ENCODE data around the gene LRRC8D. TPM values are rescaled to one million over a fixed set of nuclear protein-coding genes. Genes with fewer than 3 reads are reported as not detected.

The LRRC8D gene
- total RNA-seq, 1 donor from 2014 or later: 30.6 TPM

DNA sequence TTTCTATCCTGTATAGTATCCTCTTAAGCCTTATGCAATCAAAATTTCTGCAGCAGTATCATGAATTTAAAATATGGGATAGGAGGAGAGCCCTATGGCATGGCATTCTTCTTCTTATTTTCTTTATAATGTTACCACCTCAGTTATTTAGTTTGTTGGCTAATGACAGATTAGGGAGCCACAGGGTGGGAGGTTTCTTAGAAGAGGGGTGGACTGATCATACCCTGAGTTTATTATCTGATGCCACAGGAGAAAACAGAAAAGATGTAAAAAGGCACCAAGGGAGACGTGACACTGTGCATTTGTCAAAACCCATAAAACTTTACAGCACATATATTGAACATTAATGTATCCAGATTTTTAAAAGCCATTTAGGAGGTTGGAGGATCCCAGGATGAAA is 66.9 kb downstream of the LRRC8D start:
- TF ChIP-seq, protein P1, sequence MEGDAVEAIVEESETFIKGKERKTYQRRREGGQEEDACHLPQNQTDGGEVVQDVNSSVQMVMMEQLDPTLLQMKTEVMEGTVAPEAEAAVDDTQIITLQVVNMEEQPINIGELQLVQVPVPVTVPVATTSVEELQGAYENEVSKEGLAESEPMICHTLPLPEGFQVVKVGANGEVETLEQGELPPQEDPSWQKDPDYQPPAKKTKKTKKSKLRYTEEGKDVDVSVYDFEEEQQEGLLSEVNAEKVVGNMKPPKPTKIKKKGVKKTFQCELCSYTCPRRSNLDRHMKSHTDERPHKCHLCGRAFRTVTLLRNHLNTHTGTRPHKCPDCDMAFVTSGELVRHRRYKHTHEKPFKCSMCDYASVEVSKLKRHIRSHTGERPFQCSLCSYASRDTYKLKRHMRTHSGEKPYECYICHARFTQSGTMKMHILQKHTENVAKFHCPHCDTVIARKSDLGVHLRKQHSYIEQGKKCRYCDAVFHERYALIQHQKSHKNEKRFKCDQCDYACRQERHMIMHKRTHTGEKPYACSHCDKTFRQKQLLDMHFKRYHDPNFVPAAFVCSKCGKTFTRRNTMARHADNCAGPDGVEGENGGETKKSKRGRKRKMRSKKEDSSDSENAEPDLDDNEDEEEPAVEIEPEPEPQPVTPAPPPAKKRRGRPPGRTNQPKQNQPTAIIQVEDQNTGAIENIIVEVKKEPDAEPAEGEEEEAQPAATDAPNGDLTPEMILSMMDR (IDR thresholded peaks at IDR 0.05; ENCODE audit: insufficient read depth, low read length, poor library complexity, severe bottlenecking): no peak
- Histone ChIP-seq H3K36me3 (ENCODE audit: control insufficient read depth, insufficient read depth, low read length) (no peaks in the 10 kb centered on the region), H3K4me3 (ENCODE audit: low read depth, low read length) (no peak overlapping the region), H3K27me3 (ENCODE audit: control insufficient read depth, insufficient read depth, low read length) (no peaks in the 10 kb centered on the region)
- no peak for DNase-seq (ENCODE audit: low read depth)

DNA sequence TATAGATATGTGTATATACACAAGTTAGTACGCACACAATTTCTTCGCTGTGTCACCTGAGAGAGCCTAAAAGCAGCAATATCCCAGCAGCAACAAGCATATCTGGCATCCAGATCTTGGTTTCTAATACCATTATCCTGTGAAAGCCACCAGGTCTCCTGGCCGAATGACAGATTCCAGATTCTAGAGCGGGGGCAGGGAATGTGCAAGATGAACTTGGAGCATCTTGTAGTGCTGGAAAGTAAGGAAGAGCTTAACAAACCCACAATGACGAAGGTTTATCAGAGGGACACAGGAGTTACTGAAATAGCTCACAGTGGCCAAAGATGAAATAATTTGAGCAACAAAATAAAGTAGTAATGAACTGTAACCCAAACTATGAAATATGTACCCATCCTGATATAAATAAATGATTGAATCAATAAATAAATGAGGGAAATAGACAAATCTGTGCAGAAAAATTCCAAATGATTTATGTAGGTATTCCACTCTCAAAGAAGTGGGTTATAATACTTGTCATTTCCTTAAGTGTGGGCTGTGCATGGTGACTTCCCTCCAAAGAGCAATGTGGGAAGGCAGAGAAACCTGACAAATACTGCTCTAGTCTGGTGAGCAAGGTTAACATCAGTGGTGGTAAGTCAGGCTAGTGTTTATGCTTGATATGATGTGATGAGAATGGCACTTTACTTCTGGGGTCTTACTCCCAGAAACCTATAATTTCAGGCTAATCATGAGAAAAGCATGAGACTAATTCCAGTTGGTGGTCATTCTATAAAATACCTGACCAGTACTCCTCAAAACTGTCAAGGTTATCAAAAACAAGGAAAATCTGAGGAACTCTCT is 67.9 kb downstream of the LRRC8D start:
- no peak for DNase-seq (ENCODE audit: low read depth)
- TF ChIP-seq, protein P1 (IDR thresholded peaks at IDR 0.05; ENCODE audit: insufficient read depth, low read length, poor library complexity, severe bottlenecking): no peak
- no peaks in the 10 kb centered on the region for H3K27me3 ChIP-seq (ENCODE audit: control insufficient read depth, insufficient read depth, low read length)

GRCh38 chr1:89889323-89889615 is 68.4 kb downstream of the LRRC8D start:
- TF ChIP-seq, protein P1 (IDR thresholded peaks at IDR 0.05; ENCODE audit: insufficient read depth, low read length, poor library complexity, severe bottlenecking): no peak
- no peaks in the 10 kb centered on the region for H3K36me3 ChIP-seq (ENCODE audit: control insufficient read depth, insufficient read depth, low read length)

More for the DNA sequence above, 67.9 kb downstream of the LRRC8D start:
- H3K4me3 ChIP-seq (ENCODE audit: low read depth, low read length): no peak overlapping the region
- H3K36me3 ChIP-seq (ENCODE audit: control insufficient read depth, insufficient read depth, low read length): no peaks in the 10 kb centered on the region

DNA sequence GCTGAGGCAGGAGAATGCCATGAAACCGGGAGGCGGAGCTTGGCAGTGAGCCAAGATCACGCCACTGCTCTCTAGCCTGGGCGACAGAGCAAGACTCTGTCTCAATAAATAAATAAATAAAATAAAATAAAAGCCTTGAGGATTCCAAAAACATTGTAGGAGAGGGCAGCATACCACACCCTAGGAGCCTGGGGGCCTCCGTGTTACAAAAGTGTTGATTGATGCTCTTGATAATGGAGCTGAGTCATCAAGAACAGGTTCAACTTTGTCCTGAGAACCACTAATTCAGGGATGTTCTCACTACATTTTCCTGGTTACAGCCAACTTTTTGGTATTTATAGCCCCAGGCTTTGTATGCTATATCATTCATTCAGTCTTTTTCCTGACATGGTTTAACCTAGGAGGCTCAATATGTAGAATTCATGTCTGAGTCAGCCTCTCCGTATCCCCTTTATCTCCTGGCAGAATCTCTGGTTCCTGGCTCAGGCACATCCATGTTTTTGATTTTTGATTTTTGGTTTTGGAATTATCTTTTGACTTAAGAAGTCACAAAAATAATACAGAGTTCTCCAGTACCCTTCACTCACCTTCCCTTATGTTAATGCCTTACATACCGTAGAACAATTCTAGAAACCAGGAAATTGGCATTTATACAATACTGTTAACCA is 69.4 kb downstream of the LRRC8D start:
- DNase-seq (ENCODE audit: low read depth): no peak

More at GRCh38 chr1:89889323-89889615, 68.4 kb downstream of the LRRC8D start:
- no peak for DNase-seq (ENCODE audit: low read depth)
- Histone ChIP-seq H3K4me3 (ENCODE audit: low read depth, low read length) (no peak overlapping the region), H3K27me3 (ENCODE audit: control insufficient read depth, insufficient read depth, low read length) (no peaks in the 10 kb centered on the region)

GRCh38 chr1:89892816-89893215 is 72.0 kb downstream of the LRRC8D start:
- TF ChIP-seq, protein P1 (IDR thresholded peaks at IDR 0.05; ENCODE audit: insufficient read depth, low read length, poor library complexity, severe bottlenecking): no peak
- Histone ChIP-seq H3K27me3 (ENCODE audit: control insufficient read depth, insufficient read depth, low read length) (no peaks in the 10 kb centered on the region), H3K4me3 (ENCODE audit: low read depth, low read length) (no peak overlapping the region), H3K36me3 (ENCODE audit: control insufficient read depth, insufficient read depth, low read length) (no peaks in the 10 kb centered on the region)
- DNase-seq (ENCODE audit: low read depth): no peak

More for the DNA sequence above, 69.4 kb downstream of the LRRC8D start:
- Histone ChIP-seq H3K27me3 (ENCODE audit: control insufficient read depth, insufficient read depth, low read length) (no peaks in the 10 kb centered on the region), H3K4me3 (ENCODE audit: low read depth, low read length) (no peak overlapping the region), H3K36me3 (ENCODE audit: control insufficient read depth, insufficient read depth, low read length) (no peaks in the 10 kb centered on the region)
- TF ChIP-seq, protein P1 (IDR thresholded peaks at IDR 0.05; ENCODE audit: insufficient read depth, low read length, poor library complexity, severe bottlenecking): no peak
